RWPE2 (cell line): Measurements from ENCODE around the gene RPS6KA2.
"Not testable (repeated sequence)": the region's sequence is repeated elsewhere in the genome, so short reads cannot be mapped to it uniquely, and the experiment has no call there.

Experiments
- ATAC-seq: fragments of 200-7000 bp; cut with Tn5 transposase; 3 replicates; pipeline ENCODE4 v1.9.1; 2021; ENCODE audit warnings: low read depth
- DNase-seq: peaks from one replicate; pipeline ENCODE4 v3.0.0-alpha.2; 2020; ENCODE audit warnings: low spot score
- H3K27ac ChIP-seq: fragments of 450-650 bp; 2 replicates; pipeline ENCODE4 v1.5.1; 2017; ENCODE audit warnings: mild to moderate bottlenecking; ENCODE audit not compliant: poor library complexity, severe bottlenecking
- H3K27me3 ChIP-seq: fragments of 250-450 bp; sonication (Bioruptor Pico); 2 replicates; pipeline ENCODE4 v1.5.1; 2021; ENCODE audit warnings: mild to moderate bottlenecking, moderate library complexity; ENCODE audit not compliant: insufficient read depth, poor library complexity, severe bottlenecking
- H3K36me3 ChIP-seq: fragments of 250-450 bp; sonication (Bioruptor Pico); 2 replicates; pipeline ENCODE4 v1.5.1; 2020; ENCODE audit warnings: low read depth, mild to moderate bottlenecking, moderate library complexity
- H3K4me1 ChIP-seq: fragments of 250-450 bp; sonication (Bioruptor Pico); 2 replicates; pipeline ENCODE4 v1.5.1; 2021; ENCODE audit warnings: mild to moderate bottlenecking, moderate library complexity; ENCODE audit not compliant: insufficient read depth, poor library complexity, severe bottlenecking
- H3K4me3 ChIP-seq: fragments of 250-450 bp; sonication (Bioruptor Pico); 2 replicates; pipeline ENCODE4 v1.5.1; 2021; ENCODE audit warnings: mild to moderate bottlenecking, moderate library complexity; ENCODE audit not compliant: severe bottlenecking
- H3K9me3 ChIP-seq: fragments of 250-450 bp; sonication (Bioruptor Pico); 2 replicates; pipeline ENCODE4 v1.5.1; 2021; ENCODE audit warnings: mild to moderate bottlenecking, moderate library complexity; ENCODE audit not compliant: severe bottlenecking
- TF ChIP-seq, protein P1 (sequence below): fragments of 450-650 bp; IDR thresholded peaks from one replicate; pipeline ENCODE4 v1.5.1; 2017; ENCODE audit warnings: mild to moderate bottlenecking, moderate library complexity; ENCODE audit not compliant: poor library complexity, severe bottlenecking

Gene RPS6KA2

GRCh38 chr6:166388290-166389004 lies 238.6 kb downstream of the RPS6KA2 start:
- TF ChIP-seq, protein P1, sequence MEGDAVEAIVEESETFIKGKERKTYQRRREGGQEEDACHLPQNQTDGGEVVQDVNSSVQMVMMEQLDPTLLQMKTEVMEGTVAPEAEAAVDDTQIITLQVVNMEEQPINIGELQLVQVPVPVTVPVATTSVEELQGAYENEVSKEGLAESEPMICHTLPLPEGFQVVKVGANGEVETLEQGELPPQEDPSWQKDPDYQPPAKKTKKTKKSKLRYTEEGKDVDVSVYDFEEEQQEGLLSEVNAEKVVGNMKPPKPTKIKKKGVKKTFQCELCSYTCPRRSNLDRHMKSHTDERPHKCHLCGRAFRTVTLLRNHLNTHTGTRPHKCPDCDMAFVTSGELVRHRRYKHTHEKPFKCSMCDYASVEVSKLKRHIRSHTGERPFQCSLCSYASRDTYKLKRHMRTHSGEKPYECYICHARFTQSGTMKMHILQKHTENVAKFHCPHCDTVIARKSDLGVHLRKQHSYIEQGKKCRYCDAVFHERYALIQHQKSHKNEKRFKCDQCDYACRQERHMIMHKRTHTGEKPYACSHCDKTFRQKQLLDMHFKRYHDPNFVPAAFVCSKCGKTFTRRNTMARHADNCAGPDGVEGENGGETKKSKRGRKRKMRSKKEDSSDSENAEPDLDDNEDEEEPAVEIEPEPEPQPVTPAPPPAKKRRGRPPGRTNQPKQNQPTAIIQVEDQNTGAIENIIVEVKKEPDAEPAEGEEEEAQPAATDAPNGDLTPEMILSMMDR, result no peak
- H3K4me1 ChIP-seq, result no peaks in the 10 kb centered on the region
- ATAC-seq (no peak), DNase-seq (no peak)
- H3K4me3 ChIP-seq, result no peak overlapping the region
- no peaks in the 10 kb centered on the region for H3K36me3 ChIP-seq
- peaks cover 2% of the 10 kb centered on the region for H3K27me3 ChIP-seq
- no peaks in the 10 kb centered on the region for H3K9me3 ChIP-seq
- no peak overlapping the region for H3K27ac ChIP-seq

DNA sequence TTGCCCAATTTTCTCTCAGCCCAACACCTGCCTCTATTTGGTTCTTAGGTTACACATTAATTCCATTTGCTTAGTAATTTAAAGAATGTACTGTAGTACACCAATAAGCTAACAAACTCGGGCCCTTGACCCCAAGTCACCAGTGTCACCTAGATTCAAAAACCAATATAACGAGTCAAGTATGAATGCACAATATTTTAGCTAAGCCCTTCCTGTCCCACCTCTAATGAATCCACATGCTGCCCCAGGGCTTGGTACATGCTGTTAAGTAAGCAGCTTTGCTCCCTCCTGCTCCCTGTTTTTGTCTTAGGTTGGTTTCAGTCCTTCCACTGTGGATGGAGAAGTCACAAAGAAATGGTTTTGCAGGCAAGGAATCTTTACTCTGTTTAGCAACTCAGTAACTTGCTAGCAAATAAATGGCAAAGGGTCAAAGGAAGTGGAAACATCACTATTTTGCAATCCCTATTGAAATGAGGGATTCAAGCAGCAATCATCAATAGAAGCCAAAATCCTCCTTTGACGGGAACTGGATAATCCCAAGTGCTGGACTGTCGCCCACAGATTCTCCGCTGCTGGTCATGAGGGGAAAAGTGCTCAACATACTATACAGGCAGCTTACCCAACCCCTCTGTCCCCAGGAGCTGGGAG lies 239.3 kb downstream of the RPS6KA2 start:
- Histone ChIP-seq H3K36me3 (no peaks in the 10 kb centered on the region), H3K9me3 (no peaks in the 10 kb centered on the region), H3K27ac (no peak overlapping the region), H3K27me3 (no peaks in the 10 kb centered on the region), H3K4me3 (no peak overlapping the region), H3K4me1 (no peaks in the 10 kb centered on the region)
- DNase-seq (no peak), ATAC-seq (no peak)
- TF ChIP-seq, protein P1, result no peak

DNA sequence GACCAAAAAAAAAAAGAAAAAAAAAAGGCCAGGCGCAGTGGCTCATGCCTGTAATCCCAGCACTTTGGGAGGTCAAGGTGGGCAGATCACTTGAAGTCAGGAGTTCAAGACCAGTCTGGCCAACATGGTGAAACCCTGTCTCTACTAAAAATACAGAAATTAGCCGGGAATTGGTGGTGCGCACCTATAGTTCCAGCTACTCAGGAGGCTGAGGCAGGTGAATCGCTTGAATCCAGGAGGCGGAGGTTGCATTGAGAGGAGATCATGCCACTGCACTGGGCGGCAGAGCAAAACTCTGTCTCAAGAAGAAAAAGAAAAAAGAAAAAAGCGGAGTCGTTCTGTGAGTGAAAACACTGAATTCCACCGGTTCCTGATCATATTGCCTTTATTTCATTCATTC lies 240.0 kb downstream of the RPS6KA2 start:
- not testable (repeated sequence) for H3K27me3 ChIP-seq, H3K4me3 ChIP-seq, DNase-seq, H3K9me3 ChIP-seq, ATAC-seq, H3K4me1 ChIP-seq, H3K27ac ChIP-seq, H3K36me3 ChIP-seq

DNA sequence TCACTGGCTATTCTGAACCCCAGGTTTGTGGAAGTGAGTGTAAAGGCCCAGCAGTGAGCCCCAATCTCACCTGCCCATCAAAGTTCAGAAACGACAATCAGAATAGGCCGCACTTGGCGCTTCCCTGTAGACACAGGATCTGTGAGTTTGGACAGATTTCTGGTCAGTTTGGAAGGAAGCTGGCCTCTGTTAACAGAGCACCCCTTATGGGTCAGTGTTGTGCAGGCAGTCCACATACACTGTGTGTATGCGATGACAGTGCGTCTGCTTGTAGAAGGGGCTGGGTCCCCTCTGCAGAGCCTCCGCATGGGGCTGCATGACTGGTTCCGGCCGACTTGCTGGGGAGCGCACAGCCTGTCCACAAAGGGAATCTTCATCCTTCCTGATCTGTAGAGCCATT lies 240.9 kb downstream of the RPS6KA2 start:
- ATAC-seq, result no peak
- H3K27ac ChIP-seq, result no peak overlapping the region
- DNase-seq, result no peak
- no peaks in the 10 kb centered on the region for H3K27me3 ChIP-seq
- TF ChIP-seq, protein P1, result no peak
- H3K36me3 ChIP-seq, result no peaks in the 10 kb centered on the region
- no peak overlapping the region for H3K4me3 ChIP-seq
- no peaks in the 10 kb centered on the region for H3K9me3 ChIP-seq
- no peaks in the 10 kb centered on the region for H3K4me1 ChIP-seq

- not testable (repeated sequence) for DNase-seq, ATAC-seq, H3K36me3 ChIP-seq, H3K9me3 ChIP-seq, H3K4me1 ChIP-seq, H3K27me3 ChIP-seq
- TF ChIP-seq, protein P1, result peak; percentile 25
- H3K4me3 ChIP-seq, result peak overlapping the region; percentile 91
- H3K27ac ChIP-seq, result peak overlapping the region; percentile 68
Observed at GRCh38 chr6:166383802-166384363, 243.2 kb downstream of the RPS6KA2 start.
